Testis (tissue), 3 donors: ENCODE data around the gene CDH22. TPM values are rescaled to one million over a fixed set of nuclear protein-coding genes. Genes with fewer than 3 reads are reported as not detected.

ENCODE experiments used
- DNase-seq: peaks from one replicate; pipeline ENCODE4 v3.0.0-alpha.2; 2019
- H3K27ac ChIP-seq, 2 donors: fragments of 200-600 bp; sonication (generic); one replicate each; pipeline ENCODE4 v1.5.1; 2019
- H3K27me3 ChIP-seq: fragments of 200-600 bp; sonication (generic); one replicate; pipeline ENCODE4 v1.5.1; 2019
- H3K36me3 ChIP-seq: fragments of 200-600 bp; sonication (generic); one replicate; pipeline ENCODE4 v1.5.1; 2017; ENCODE audit warnings: low read depth; ENCODE audit errors: missing control alignments
- H3K4me1 ChIP-seq: fragments of 200-600 bp; sonication (generic); one replicate; pipeline ENCODE4 v1.5.1; 2019
- H3K4me3 ChIP-seq, 2 donors: fragments of 200-600 bp; sonication (generic); one replicate each; pipeline ENCODE4 v1.5.1; 2017 to 2019
- H3K9me3 ChIP-seq: fragments of 200-600 bp; sonication (generic); one replicate; pipeline ENCODE4 v1.5.1; 2017
- CTCF ChIP-seq, 3 experiments: fragments of 450-650 bp in 2 of 3; fragments of 200-600 bp in 1 of 3; sonication (generic) in 1 of 3; IDR thresholded peaks; one replicate each; pipeline ENCODE4 v1.5.1; 2016 to 2019; ENCODE audit warnings: antibody characterized with exemption in 3 of 3, mild to moderate bottlenecking in 2 of 3, moderate library complexity in 1 of 3
- POLR2A ChIP-seq: fragments of 450-650 bp; IDR thresholded peaks from one replicate; pipeline ENCODE4 v1.6.1; 2017; ENCODE audit warnings: antibody characterized with exemption, mild to moderate bottlenecking, moderate library complexity
- WGBS, 2 donors: methylation state at CpG; one replicate each; pipeline ENCODE4 v1.1.5; 2018; 5-methylcytosine and 5-hydroxymethylcytosine counted together
- intact Hi-C: fragments of 100-400 bp; cut with DNase I; formaldehyde crosslinking; loops from one replicate; pipeline ENCODE4 v1.15.1; 2023; ENCODE audit warnings: low total_unique reads
- polyA plus RNA-seq: library from polyadenylated mRNA; stranded (reverse); fragments of 350-450 nt; fragmentation: Illumina TruSeq; extraction: RNeasy Lipid Tissue Mini Kit (QIAGEN cat#74804); gene quantifications from one replicate; pipeline ENCODE4 v1.2.3, GENCODE V29; 2014; ENCODE audit warnings: low read depth, low replicate concordance; ENCODE audit not compliant: insufficient read depth
- total RNA-seq, 2 donors: library from RNA; depleted of rRNA; stranded (reverse); fragments of >200 nt; gene quantifications; one replicate each; pipeline ENCODE4 v1.2.3, GENCODE V29; 2016

Gene CDH22
- total and polyA plus RNA-seq, 3 donors from 2014 or later = 1.8 to 2.6 (median 2.6) TPM

DNA sequence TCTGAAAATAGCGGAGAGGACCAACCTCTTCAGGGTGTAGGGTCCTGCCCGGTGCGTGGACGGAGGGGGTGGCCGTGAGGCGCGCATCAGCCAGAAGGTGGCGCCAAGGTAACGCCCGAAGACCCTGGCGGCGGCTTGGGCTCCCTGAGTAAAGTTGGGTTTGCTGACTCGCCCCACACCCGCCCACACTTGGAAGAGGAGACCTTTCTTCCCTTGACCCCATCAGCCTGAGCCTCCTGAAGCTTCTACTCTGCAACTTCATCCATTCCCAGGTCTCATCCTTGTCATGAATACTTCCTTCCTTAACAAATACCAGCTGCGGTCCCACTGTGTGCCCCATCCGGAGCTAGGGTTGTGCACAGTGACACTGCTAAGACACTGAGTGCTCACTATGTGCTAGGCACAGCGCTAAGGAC is 175.6 kb downstream of the CDH22 start:
- no peaks in the 10 kb centered on the region for H3K9me3 ChIP-seq
- 12 to 13% methylated on average over 17 of the region's 17 CpGs for WGBS, 2 donors
- H3K27me3 ChIP-seq = no peaks in the 10 kb centered on the region
- H3K36me3 ChIP-seq = no peaks in the 10 kb centered on the region
- H3K27ac ChIP-seq = no peak overlapping the region
- no peak for TF ChIP-seq POLR2A
- peak; percentile 62 to 88 (median 74) for TF ChIP-seq CTCF (IDR thresholded peaks at IDR 0.05)
- H3K4me3 ChIP-seq = no peak overlapping the region
- peaks cover 9% of the 10 kb centered on the region for H3K4me1 ChIP-seq
- peak; percentile 83 for DNase-seq
- intact Hi-C loops = loop anchor here (10.0 kb wide), 3 partner anchors 172 to 302 kb away; partner anchors contain the start of gene CDH22

DNA sequence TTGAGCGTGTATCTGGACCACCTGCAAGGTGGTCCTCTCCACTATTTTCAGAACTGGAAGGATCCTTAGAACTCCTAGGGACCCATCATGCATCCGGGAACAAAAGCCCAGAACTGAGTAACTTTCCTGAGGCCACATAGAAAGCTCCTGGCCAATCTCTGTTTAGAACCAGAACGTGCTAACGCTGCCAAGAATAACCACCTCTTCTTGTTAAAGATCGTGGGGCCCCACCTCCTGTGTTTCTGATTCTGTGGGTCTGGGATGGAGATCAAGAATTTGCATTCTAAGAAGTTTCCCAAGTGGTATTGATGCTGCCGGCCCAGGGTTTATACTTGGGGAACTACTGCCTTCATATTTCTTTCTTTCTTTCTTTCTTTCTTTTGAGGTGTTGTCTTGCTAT is 176.9 kb downstream of the CDH22 start:
- intact Hi-C loops = loop anchor here (10.0 kb wide), 3 partner anchors 173 to 303 kb away; partner anchors contain the start of gene CDH22
- WGBS, 2 donors = 36 to 44% methylated on average over 6 of the region's 6 CpGs
- Histone ChIP-seq H3K27me3 (no peaks in the 10 kb centered on the region), H3K9me3 (no peaks in the 10 kb centered on the region), H3K4me1 (peaks cover 9% of the 10 kb centered on the region), H3K36me3 (no peaks in the 10 kb centered on the region), H3K27ac (no peak overlapping the region), H3K4me3 (no peak overlapping the region)
- TF ChIP-seq CTCF (IDR thresholded peaks at IDR 0.05) = no peak
- TF ChIP-seq POLR2A = no peak
- DNase-seq = no peak

DNA sequence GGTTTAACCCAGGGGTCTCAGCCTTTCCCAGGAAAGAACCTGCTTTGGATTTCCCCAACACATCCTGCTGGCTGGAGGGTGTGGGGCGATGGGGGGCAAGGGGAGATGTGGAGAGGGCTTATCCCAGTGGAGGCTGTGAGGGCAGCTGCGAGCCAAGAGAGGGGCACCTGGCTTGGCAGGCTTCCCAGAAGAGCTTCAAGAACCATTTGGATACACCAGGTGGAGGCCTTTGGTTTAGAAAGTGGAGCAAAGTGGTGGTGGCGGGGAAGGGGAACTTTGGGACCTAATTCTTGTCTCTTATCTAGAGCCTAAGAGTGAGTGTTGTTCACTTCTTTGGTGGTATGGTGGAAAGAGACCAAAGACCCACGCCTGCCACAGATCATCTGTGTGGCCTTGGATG is 177.8 kb downstream of the CDH22 start:
- TF ChIP-seq POLR2A = no peak
- no peak for TF ChIP-seq CTCF (IDR thresholded peaks at IDR 0.05)
- Histone ChIP-seq H3K36me3 (no peaks in the 10 kb centered on the region), H3K4me3 (no peak overlapping the region), H3K27ac (no peak overlapping the region), H3K9me3 (no peaks in the 10 kb centered on the region), H3K4me1 (peaks cover 9% of the 10 kb centered on the region), H3K27me3 (no peaks in the 10 kb centered on the region)
- no peak for DNase-seq
- intact Hi-C loops = loop anchor here (10.0 kb wide), 3 partner anchors 174 to 304 kb away; partner anchors contain the start of gene CDH22
- WGBS, 2 donors = 67 to 75% methylated on average over 4 of the region's 4 CpGs

DNA sequence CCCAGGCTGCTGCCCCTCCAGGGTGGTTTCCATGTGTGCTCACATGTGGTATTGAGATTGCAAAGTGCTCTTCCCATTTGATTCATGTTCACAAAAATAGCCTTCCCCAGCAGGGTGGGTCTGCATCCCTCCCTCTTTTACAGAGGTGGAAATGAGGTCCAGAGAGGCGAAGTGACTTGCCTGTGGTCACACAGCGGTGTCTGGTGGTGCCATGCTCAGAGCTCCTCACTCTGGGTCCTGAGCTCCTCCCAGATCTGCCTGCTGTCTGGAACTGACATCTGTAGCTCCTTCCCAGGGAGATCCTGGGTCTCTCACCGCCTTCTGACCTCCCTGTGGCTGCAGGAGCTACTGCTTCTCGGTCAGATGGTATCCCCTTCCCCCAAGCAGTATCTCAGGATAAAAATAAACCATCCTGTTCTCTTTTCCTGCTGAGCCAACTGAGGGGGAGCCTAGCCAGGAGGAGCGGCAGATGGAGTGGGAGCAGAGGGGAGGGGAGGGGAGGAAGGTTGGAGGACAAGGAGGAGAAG is 178.3 kb downstream of the CDH22 start:
- Histone ChIP-seq H3K36me3 (no peaks in the 10 kb centered on the region), H3K27me3 (no peaks in the 10 kb centered on the region), H3K9me3 (no peaks in the 10 kb centered on the region), H3K4me3 (no peak overlapping the region), H3K4me1 (peaks cover 9% of the 10 kb centered on the region), H3K27ac (no peak overlapping the region)
- intact Hi-C loops = loop anchor here (10.0 kb wide), 3 partner anchors 175 to 305 kb away; partner anchors contain the start of gene CDH22
- TF ChIP-seq CTCF (IDR thresholded peaks at IDR 0.05) (no peak), POLR2A (no peak)
- no peak for DNase-seq
- WGBS, 2 donors = 39 to 55% methylated on average over 4 to 5 of the region's 5 CpGs
